GM08714 (cell line): ENCODE data around the gene TXNDC11.
A peak's percentile ranks its signal among the peaks of the same experiment; 100 is the strongest.

ENCODE experiments used
- H3K4me3 ChIP-seq: fragments of 200-500 bp; sonication (Bioruptor generic); 2 replicates; pipeline ENCODE4 v1.5.1; 2014; ENCODE audit warnings: mild to moderate bottlenecking, low read length, inconsistent platforms
- ZNF274 ChIP-seq: IDR thresholded peaks from 2 replicates; pipeline ENCODE4 v1.6.1; 2012; ENCODE audit warnings: mild to moderate bottlenecking, low read depth, low read length

TXNDC11 gene

GRCh38 chr16:11681976-11682654, 60.5 kb downstream of the TXNDC11 start:
- H3K4me3 ChIP-seq = peak overlapping the region; percentile 4; the same call in 1 of the 2 replicates

GRCh38 chr16:11681556-11681955, 61.1 kb downstream of the TXNDC11 start:
- no peak overlapping the region; the same call in 1 of the 2 replicates for H3K4me3 ChIP-seq
- TF ChIP-seq ZNF274 = no peak

More at GRCh38 chr16:11681976-11682654, 60.5 kb downstream of the TXNDC11 start:
- no peak for TF ChIP-seq ZNF274

GRCh38 chr16:11679941-11680911, 62.4 kb downstream of the TXNDC11 start:
- no peak overlapping the region; the same call in 1 of the 2 replicates for H3K4me3 ChIP-seq
- no peak for TF ChIP-seq ZNF274

GRCh38 chr16:11679250-11679649, 63.4 kb downstream of the TXNDC11 start:
- H3K4me3 ChIP-seq = peak overlapping the region; percentile 6; the same call in 1 of the 2 replicates
- TF ChIP-seq ZNF274 = no peak

GRCh38 chr16:11677959-11678881, 64.4 kb downstream of the TXNDC11 start:
- no peak overlapping the region for H3K4me3 ChIP-seq
- no peak for TF ChIP-seq ZNF274

- H3K4me3 ChIP-seq = no peak overlapping the region
- no peak for TF ChIP-seq ZNF274
These were observed 65.2 kb downstream of the TXNDC11 start for GRCh38 chr16:11677451-11677951.

GRCh38 chr16:11676799-11677198, 65.9 kb downstream of the TXNDC11 start:
- H3K4me3 ChIP-seq = no peak overlapping the region
- no peak for TF ChIP-seq ZNF274

GRCh38 chr16:11675561-11676511, 66.8 kb downstream of the TXNDC11 start:
- TF ChIP-seq ZNF274 = no peak
- H3K4me3 ChIP-seq = no peak overlapping the region

- H3K4me3 ChIP-seq = no peak overlapping the region
- no peak for TF ChIP-seq ZNF274
These were observed 67.7 kb downstream of the TXNDC11 start for GRCh38 chr16:11674818-11675560.

- H3K4me3 ChIP-seq = no peak overlapping the region
- TF ChIP-seq ZNF274 = no peak
These were observed 68.4 kb downstream of the TXNDC11 start for GRCh38 chr16:11674001-11674817.

GRCh38 chr16:11673091-11674000, 69.3 kb downstream of the TXNDC11 start:
- H3K4me3 ChIP-seq = no peak overlapping the region; the same call in 1 of the 2 replicates
- no peak for TF ChIP-seq ZNF274
